Ishikawa (cell line): ENCODE measurements around the gene PFDN5.
A peak's percentile ranks its signal among the peaks of the same experiment; 100 is the strongest.

ENCODE experiments used
- CEBPB ChIP-seq: IDR thresholded peaks from 2 replicates; pipeline ENCODE4 v1.6.1; 2012
- EP300 ChIP-seq: IDR thresholded peaks from 2 replicates; pipeline ENCODE4 v1.6.1; 2012; ENCODE audit warnings: borderline replicate concordance
- FOXM1 ChIP-seq: IDR thresholded peaks from 2 replicates; pipeline ENCODE4 v1.6.1; 2012; ENCODE audit warnings: low read depth, borderline replicate concordance
- RAD21 ChIP-seq: IDR thresholded peaks from 2 replicates; pipeline ENCODE4 v1.6.1; 2012; ENCODE audit warnings: low read depth
- TAF1 ChIP-seq: IDR thresholded peaks from 2 replicates; pipeline ENCODE4 v1.6.1; 2012; ENCODE audit warnings: low read depth, mild to moderate bottlenecking
- TEAD4 ChIP-seq: IDR thresholded peaks from 2 replicates; pipeline ENCODE4 v1.6.1; 2012
- YY1 ChIP-seq: IDR thresholded peaks from 2 replicates; pipeline ENCODE4 v1.6.1; 2012; ENCODE audit warnings: low read depth
- TF ChIP-seq, protein P1 (sequence below): IDR thresholded peaks from 2 replicates; pipeline ENCODE4 v1.6.1; 2012
- TF ChIP-seq, protein P2 (sequence below): IDR thresholded peaks from 2 replicates; pipeline ENCODE4 v1.6.1; 2012; ENCODE audit warnings: low read depth, mild to moderate bottlenecking

DNA sequence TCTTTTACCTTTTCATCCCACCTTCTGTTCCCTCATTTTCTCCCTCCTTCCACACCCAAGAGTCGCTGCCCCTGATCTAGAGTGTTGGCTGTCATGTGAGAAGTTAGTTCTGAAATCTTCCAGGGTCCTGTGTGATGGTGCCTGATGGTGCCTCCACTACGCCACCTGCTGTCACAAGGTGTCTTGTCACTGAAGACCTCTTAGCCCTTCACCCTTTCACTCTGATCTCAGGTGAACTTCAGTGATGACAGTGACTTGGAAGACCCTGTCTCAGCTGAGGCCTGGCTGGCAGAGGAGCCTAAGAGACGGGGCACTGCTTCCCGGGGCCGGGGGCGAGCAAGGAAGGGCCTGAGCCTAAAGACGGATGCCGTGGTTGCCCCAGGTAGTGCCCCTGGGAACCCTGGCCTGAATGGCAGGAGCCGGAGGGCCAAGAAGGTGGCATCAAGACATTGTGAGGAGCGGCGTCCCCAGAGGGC, 7.6 kb upstream of the PFDN5 start:
- TF ChIP-seq EP300: no peak
- TF ChIP-seq RAD21: peak; percentile 77
- TF ChIP-seq TEAD4: no peak
- TF ChIP-seq, protein P1, sequence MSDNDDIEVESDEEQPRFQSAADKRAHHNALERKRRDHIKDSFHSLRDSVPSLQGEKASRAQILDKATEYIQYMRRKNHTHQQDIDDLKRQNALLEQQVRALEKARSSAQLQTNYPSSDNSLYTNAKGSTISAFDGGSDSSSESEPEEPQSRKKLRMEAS: no peak
- TF ChIP-seq TAF1: no peak
- TF ChIP-seq CEBPB: no peak
- no peak for TF ChIP-seq YY1
- no peak for TF ChIP-seq FOXM1
- TF ChIP-seq, protein P2, sequence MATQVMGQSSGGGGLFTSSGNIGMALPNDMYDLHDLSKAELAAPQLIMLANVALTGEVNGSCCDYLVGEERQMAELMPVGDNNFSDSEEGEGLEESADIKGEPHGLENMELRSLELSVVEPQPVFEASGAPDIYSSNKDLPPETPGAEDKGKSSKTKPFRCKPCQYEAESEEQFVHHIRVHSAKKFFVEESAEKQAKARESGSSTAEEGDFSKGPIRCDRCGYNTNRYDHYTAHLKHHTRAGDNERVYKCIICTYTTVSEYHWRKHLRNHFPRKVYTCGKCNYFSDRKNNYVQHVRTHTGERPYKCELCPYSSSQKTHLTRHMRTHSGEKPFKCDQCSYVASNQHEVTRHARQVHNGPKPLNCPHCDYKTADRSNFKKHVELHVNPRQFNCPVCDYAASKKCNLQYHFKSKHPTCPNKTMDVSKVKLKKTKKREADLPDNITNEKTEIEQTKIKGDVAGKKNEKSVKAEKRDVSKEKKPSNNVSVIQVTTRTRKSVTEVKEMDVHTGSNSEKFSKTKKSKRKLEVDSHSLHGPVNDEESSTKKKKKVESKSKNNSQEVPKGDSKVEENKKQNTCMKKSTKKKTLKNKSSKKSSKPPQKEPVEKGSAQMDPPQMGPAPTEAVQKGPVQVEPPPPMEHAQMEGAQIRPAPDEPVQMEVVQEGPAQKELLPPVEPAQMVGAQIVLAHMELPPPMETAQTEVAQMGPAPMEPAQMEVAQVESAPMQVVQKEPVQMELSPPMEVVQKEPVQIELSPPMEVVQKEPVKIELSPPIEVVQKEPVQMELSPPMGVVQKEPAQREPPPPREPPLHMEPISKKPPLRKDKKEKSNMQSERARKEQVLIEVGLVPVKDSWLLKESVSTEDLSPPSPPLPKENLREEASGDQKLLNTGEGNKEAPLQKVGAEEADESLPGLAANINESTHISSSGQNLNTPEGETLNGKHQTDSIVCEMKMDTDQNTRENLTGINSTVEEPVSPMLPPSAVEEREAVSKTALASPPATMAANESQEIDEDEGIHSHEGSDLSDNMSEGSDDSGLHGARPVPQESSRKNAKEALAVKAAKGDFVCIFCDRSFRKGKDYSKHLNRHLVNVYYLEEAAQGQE: no peak
